ENCODE measurements around the gene PHF11. TPM values are rescaled to one million over a fixed set of nuclear protein-coding genes. Genes with fewer than 3 reads are reported as not detected.

PHF11 gene
- total and polyA plus RNA-seq, 2 donors (not counting 1 experiment from before 2014, with no cell fraction given), result 26.8 to 46.8 TPM

GRCh38 chr13:49546561-49546960, 50.8 kb downstream of the PHF11 start:
- H4K20me1 ChIP-seq (ENCODE audit: control insufficient read depth, extremely low read depth, insufficient read depth, low read length), result no peaks in the 10 kb centered on the region
- H3K4me3 ChIP-seq (replicated peaks in 1 of 4; ENCODE audit: control extremely low read depth in 1 of 4, insufficient read depth in 1 of 4, low read depth in 3 of 4, low read length in 4 of 4), result no peak overlapping the region
- no peaks in the 10 kb centered on the region for H3K4me1 ChIP-seq (ENCODE audit: control insufficient read depth, extremely low read depth, insufficient read depth, low read length)
- no peak for DNase-seq (ENCODE audit: low read depth in 2 of 2)
- no peak overlapping the region for H3K4me2 ChIP-seq (ENCODE audit: extremely low read depth, insufficient read depth, low read length)
- TF ChIP-seq EZH2 (IDR thresholded peaks at IDR 0.05; ENCODE audit: low read length, missing control alignments) (no peak), CTCF (conservative IDR thresholded peaks at IDR 0.05 in 1 of 2, IDR thresholded peaks at IDR 0.05 in 1 of 2; ENCODE audit: low read depth in 1 of 2, low read length in 2 of 2) (no peak)
- H2AFZ ChIP-seq (ENCODE audit: low read length), result no peak overlapping the region
- no peaks in the 10 kb centered on the region for H3K79me2 ChIP-seq (ENCODE audit: control insufficient read depth, insufficient read depth, low read length)
- no peaks in the 10 kb centered on the region for H3K36me3 ChIP-seq (ENCODE audit: control insufficient read depth, insufficient read depth, low read length)
- no peak overlapping the region for H3K27ac ChIP-seq (ENCODE audit: insufficient read depth, low read length)
- no peaks in the 10 kb centered on the region for H3K9me3 ChIP-seq (ENCODE audit: control insufficient read depth, insufficient read depth, low read depth, low read length)
- no peaks in the 10 kb centered on the region for H3K27me3 ChIP-seq (ENCODE audit: control insufficient read depth, insufficient read depth, low read length)
- no peak overlapping the region for H3K9ac ChIP-seq (ENCODE audit: insufficient read depth, low read length)

DNA sequence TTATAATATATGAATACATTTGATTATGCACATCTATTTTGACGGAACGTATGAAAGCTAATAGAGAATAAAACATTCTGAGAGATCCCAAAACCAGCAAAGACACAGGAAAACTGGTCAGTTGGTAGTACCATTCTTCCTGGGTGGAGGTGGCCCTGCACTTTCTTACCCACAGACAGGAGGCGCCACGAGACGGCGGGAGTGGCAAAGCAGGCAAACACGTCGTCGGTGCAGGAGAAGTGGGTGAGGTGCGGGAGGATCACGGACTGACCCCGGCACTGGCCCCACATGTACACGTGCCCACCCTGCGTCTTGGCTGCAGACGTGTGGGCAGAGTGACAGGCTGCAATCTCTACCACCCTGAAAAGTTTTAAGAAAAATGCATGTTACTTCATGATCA, 53.5 kb downstream of the PHF11 start:
- no peak overlapping the region for H3K27ac ChIP-seq (ENCODE audit: insufficient read depth, low read length)
- no peak overlapping the region for H3K4me3 ChIP-seq (replicated peaks in 1 of 4; ENCODE audit: control extremely low read depth in 1 of 4, insufficient read depth in 1 of 4, low read depth in 3 of 4, low read length in 4 of 4)
- H3K4me2 ChIP-seq (ENCODE audit: extremely low read depth, insufficient read depth, low read length), result no peak overlapping the region
- no peak for TF ChIP-seq EZH2 (IDR thresholded peaks at IDR 0.05; ENCODE audit: low read length, missing control alignments)
- peak in 1 of 2 donors; percentile 11 for TF ChIP-seq CTCF (conservative IDR thresholded peaks at IDR 0.05 in 1 of 2, IDR thresholded peaks at IDR 0.05 in 1 of 2; ENCODE audit: low read depth in 1 of 2, low read length in 2 of 2)
- no peaks in the 10 kb centered on the region for H4K20me1 ChIP-seq (ENCODE audit: control insufficient read depth, extremely low read depth, insufficient read depth, low read length)
- H3K79me2 ChIP-seq (ENCODE audit: control insufficient read depth, insufficient read depth, low read length), result no peaks in the 10 kb centered on the region
- no peak overlapping the region for H3K9ac ChIP-seq (ENCODE audit: insufficient read depth, low read length)
- H3K9me3 ChIP-seq (ENCODE audit: control insufficient read depth, insufficient read depth, low read depth, low read length), result no peaks in the 10 kb centered on the region
- no peaks in the 10 kb centered on the region for H3K4me1 ChIP-seq (ENCODE audit: control insufficient read depth, extremely low read depth, insufficient read depth, low read length)
- H3K27me3 ChIP-seq (ENCODE audit: control insufficient read depth, insufficient read depth, low read length), result no peaks in the 10 kb centered on the region
- DNase-seq (ENCODE audit: low read depth in 2 of 2), result no peak
- no peaks in the 10 kb centered on the region for H3K36me3 ChIP-seq (ENCODE audit: control insufficient read depth, insufficient read depth, low read length)
- no peak overlapping the region for H2AFZ ChIP-seq (ENCODE audit: low read length)

- no peak overlapping the region for H3K27ac ChIP-seq (ENCODE audit: insufficient read depth, low read length)
- H3K9me3 ChIP-seq (ENCODE audit: control insufficient read depth, insufficient read depth, low read depth, low read length), result no peaks in the 10 kb centered on the region
- no peak overlapping the region for H3K4me3 ChIP-seq (replicated peaks in 1 of 4; ENCODE audit: control extremely low read depth in 1 of 4, insufficient read depth in 1 of 4, low read depth in 3 of 4, low read length in 4 of 4)
- no peaks in the 10 kb centered on the region for H3K4me1 ChIP-seq (ENCODE audit: control insufficient read depth, extremely low read depth, insufficient read depth, low read length)
- DNase-seq (ENCODE audit: low read depth in 2 of 2), result no peak
- no peak overlapping the region for H3K9ac ChIP-seq (ENCODE audit: insufficient read depth, low read length)
- no peaks in the 10 kb centered on the region for H3K79me2 ChIP-seq (ENCODE audit: control insufficient read depth, insufficient read depth, low read length)
- TF ChIP-seq CTCF (conservative IDR thresholded peaks at IDR 0.05 in 1 of 2, IDR thresholded peaks at IDR 0.05 in 1 of 2; ENCODE audit: low read depth in 1 of 2, low read length in 2 of 2), result no peak
- TF ChIP-seq EZH2 (IDR thresholded peaks at IDR 0.05; ENCODE audit: low read length, missing control alignments), result no peak
- H3K4me2 ChIP-seq (ENCODE audit: extremely low read depth, insufficient read depth, low read length), result no peak overlapping the region
- no peaks in the 10 kb centered on the region for H4K20me1 ChIP-seq (ENCODE audit: control insufficient read depth, extremely low read depth, insufficient read depth, low read length)
- peaks cover 1% of the 10 kb centered on the region for H3K36me3 ChIP-seq (ENCODE audit: control insufficient read depth, insufficient read depth, low read length)
- H2AFZ ChIP-seq (ENCODE audit: low read length), result no peak overlapping the region
- no peaks in the 10 kb centered on the region for H3K27me3 ChIP-seq (ENCODE audit: control insufficient read depth, insufficient read depth, low read length)
Observed at GRCh38 chr13:49550942-49551644, 55.3 kb downstream of the PHF11 start.

Data from fibroblast of lung (primary cell).